ENCODE data around the gene SPI1. TPM values are rescaled to one million over a fixed set of nuclear protein-coding genes. Genes with fewer than 3 reads are reported as not detected.

Gene SPI1
- total RNA-seq (ENCODE audit: low replicate concordance), result not detected in 2 replicates
- long read RNA-seq, result 0 reads

- TF ChIP-seq CTCF (conservative IDR thresholded peaks at IDR 0.05), result no peak
- no peak for DNase-seq (ENCODE audit: extremely low spot score, unreplicated experiment)
- Mint-ChIP-seq H3K36me3 (no peaks in the 10 kb centered on the region), H3K4me3 (no peak within 1 kb of the TSS), H3K4me1 (ENCODE audit: unreplicated experiment) (no peaks in the 10 kb centered on the region), H3K27ac (no peak within 1 kb of the TSS), H3K27me3 (no peaks in the 10 kb centered on the region), H3K9me3 (no peaks in the 10 kb centered on the region)
Measured at GRCh38 chr11:47378010-47378835, at the start of gene SPI1. SPI1 (minus strand) TSS chr11:47378547; CDS start chr11:47378353, 194 bp downstream.

GRCh38 chr11:47426062-47426956 lies 48.0 kb upstream of the SPI1 start, which contains the start of gene PSMC3:
PSMC3 (minus strand) TSS chr11:47426439; CDS start chr11:47426279, 160 bp downstream.
- Mint-ChIP-seq H3K27me3 (no peaks in the 10 kb centered on the region), H3K4me3 (peak within 1 kb of the TSS; percentile 100), H3K27ac (peak within 1 kb of the TSS; percentile 100), H3K36me3 (peaks cover 17% of the 10 kb centered on the region), H3K9me3 (no peaks in the 10 kb centered on the region), H3K4me1 (ENCODE audit: unreplicated experiment) (peaks cover 13% of the 10 kb centered on the region)
- peak; percentile 99 for DNase-seq (ENCODE audit: extremely low spot score, unreplicated experiment)
- TF ChIP-seq CTCF (conservative IDR thresholded peaks at IDR 0.05), result no peak

- Mint-ChIP-seq H3K27me3 (no peaks in the 10 kb centered on the region), H3K4me3 (peak overlapping the region; percentile 100)
Measured at GRCh38 chr11:47425611-47426010, 47.3 kb upstream of the SPI1 start.

GRCh38 chr11:47418454-47419259 lies 40.3 kb upstream of the SPI1 start:
- peaks cover 16% of the 10 kb centered on the region for H3K36me3 Mint-ChIP-seq
- no peaks in the 10 kb centered on the region for H3K27me3 Mint-ChIP-seq
- no peaks in the 10 kb centered on the region for H3K4me1 Mint-ChIP-seq (ENCODE audit: unreplicated experiment)
- no peak overlapping the region for H3K27ac Mint-ChIP-seq
- DNase-seq (ENCODE audit: extremely low spot score, unreplicated experiment), result no peak
- no peaks in the 10 kb centered on the region for H3K9me3 Mint-ChIP-seq
- H3K4me3 Mint-ChIP-seq, result no peak overlapping the region
- no peak for TF ChIP-seq CTCF (conservative IDR thresholded peaks at IDR 0.05)

More at GRCh38 chr11:47425611-47426010, 47.3 kb upstream of the SPI1 start:
- no peak for TF ChIP-seq CTCF (conservative IDR thresholded peaks at IDR 0.05)
- Mint-ChIP-seq H3K9me3 (no peaks in the 10 kb centered on the region), H3K36me3 (peaks cover 17% of the 10 kb centered on the region), H3K27ac (peak overlapping the region; percentile 100), H3K4me1 (ENCODE audit: unreplicated experiment) (peaks cover 13% of the 10 kb centered on the region)
- DNase-seq (ENCODE audit: extremely low spot score, unreplicated experiment), result no peak

GRCh38 chr11:47417712-47418111 lies 39.4 kb upstream of the SPI1 start:
- no peaks in the 10 kb centered on the region for H3K27me3 Mint-ChIP-seq
- H3K36me3 Mint-ChIP-seq, result peaks cover 16% of the 10 kb centered on the region
- no peaks in the 10 kb centered on the region for H3K4me1 Mint-ChIP-seq (ENCODE audit: unreplicated experiment)
- H3K27ac Mint-ChIP-seq, result no peak overlapping the region
- H3K9me3 Mint-ChIP-seq, result no peaks in the 10 kb centered on the region
- no peak for DNase-seq (ENCODE audit: extremely low spot score, unreplicated experiment)
- no peak for TF ChIP-seq CTCF (conservative IDR thresholded peaks at IDR 0.05)
- H3K4me3 Mint-ChIP-seq, result no peak overlapping the region
